Measurements from ENCODE around the gene CDK2.

- TF ChIP-seq CTCF (IDR thresholded peaks at IDR 0.05) (no peak), EP300 (IDR thresholded peaks at IDR 0.05) (no peak)
Measured at GRCh38 chr12:56018356-56018755, 51.7 kb downstream of the CDK2 start.

Data from ovary (tissue), 3 donors.